ENCODE data around the gene SLC4A7. TPM values are rescaled to one million over a fixed set of nuclear protein-coding genes. Genes with fewer than 3 reads are reported as not detected.
"Not testable (repeated sequence)": the region's sequence is repeated elsewhere in the genome, so short reads cannot be mapped to it uniquely, and the experiment has no call there.

The SLC4A7 gene
- total RNA-seq, 1 donor from 2014 or later: 39.1 TPM

- peak; percentile 85 to 91 for DNase-seq (ENCODE audit: low read depth in 2 of 2)
Measured at GRCh38 chr3:27360113-27361078, 123.8 kb downstream of the SLC4A7 start.

- DNase-seq (ENCODE audit: low read depth in 2 of 2): no peak
Measured at GRCh38 chr3:27358372-27358771, 125.8 kb downstream of the SLC4A7 start.

- peak; percentile 76 to 80 for DNase-seq (ENCODE audit: low read depth in 2 of 2)
Measured at GRCh38 chr3:27357665-27358258, 126.4 kb downstream of the SLC4A7 start.

GRCh38 chr3:27356976-27357375 lies 127.2 kb downstream of the SLC4A7 start:
- no peak for DNase-seq (ENCODE audit: low read depth in 2 of 2)

GRCh38 chr3:27354588-27355203 lies 129.5 kb downstream of the SLC4A7 start:
- DNase-seq (ENCODE audit: low read depth in 2 of 2): no peak

GRCh38 chr3:27354161-27354560 lies 130.0 kb downstream of the SLC4A7 start:
- DNase-seq (ENCODE audit: low read depth in 2 of 2): peak in 1 of 2 donors; percentile 25

GRCh38 chr3:27353221-27353620 lies 131.0 kb downstream of the SLC4A7 start:
- DNase-seq (ENCODE audit: low read depth in 2 of 2): no peak

GRCh38 chr3:27352047-27352446 lies 132.1 kb downstream of the SLC4A7 start:
- no peak for DNase-seq (ENCODE audit: low read depth in 2 of 2)

GRCh38 chr3:27349832-27350231 lies 134.4 kb downstream of the SLC4A7 start:
- DNase-seq (ENCODE audit: low read depth in 2 of 2): no peak

- no peak for DNase-seq (ENCODE audit: low read depth in 2 of 2)
Measured at GRCh38 chr3:27345959-27346865, 138.0 kb downstream of the SLC4A7 start.

- no peak for DNase-seq (ENCODE audit: low read depth in 2 of 2)
Measured at GRCh38 chr3:27345493-27345892, 138.7 kb downstream of the SLC4A7 start.

GRCh38 chr3:27345045-27345444 lies 139.1 kb downstream of the SLC4A7 start:
- DNase-seq (ENCODE audit: low read depth in 2 of 2): no peak

- DNase-seq (ENCODE audit: low read depth in 2 of 2): no peak
Measured at GRCh38 chr3:27344192-27344591, 140.0 kb downstream of the SLC4A7 start.

GRCh38 chr3:27342267-27342666 lies 141.9 kb downstream of the SLC4A7 start:
- no peak for DNase-seq (ENCODE audit: low read depth in 2 of 2)

- DNase-seq (ENCODE audit: low read depth in 2 of 2): no peak
Measured at GRCh38 chr3:27340534-27340933, 143.7 kb downstream of the SLC4A7 start.

GRCh38 chr3:27335571-27335970 lies 148.6 kb downstream of the SLC4A7 start:
- DNase-seq (ENCODE audit: low read depth in 2 of 2): no peak

GRCh38 chr3:27333843-27334242 lies 150.3 kb downstream of the SLC4A7 start:
- no peak for DNase-seq (ENCODE audit: low read depth in 2 of 2)

GRCh38 chr3:27328982-27329762 lies 155.0 kb downstream of the SLC4A7 start:
- not testable (repeated sequence) for DNase-seq (ENCODE audit: low read depth in 2 of 2)

GRCh38 chr3:27326629-27327545 lies 157.3 kb downstream of the SLC4A7 start:
- DNase-seq (ENCODE audit: low read depth in 2 of 2): peak in 1 of 2 donors; percentile 70

All from lung microvascular endothelial cell (primary cell).